ENCODE results near the gene VAV1.

The VAV1 gene

GRCh38 chr19:6737284-6737872 is 35.1 kb upstream of the VAV1 start, which contains the start of gene GPR108 (continued):
- TF ChIP-seq ZNF18 (tag by site-specific recombination; IDR thresholded peaks at IDR 0.05) (no peak), MEIS1 (CRISPR knock-in tag; IDR thresholded peaks at IDR 0.05; ENCODE audit: borderline replicate concordance) (no peak), REST (tag by site-specific recombination; IDR thresholded peaks at IDR 0.05) (0 out of 2 replicates have a peak, but pooled peaks have one; percentile 35), PBX3 (CRISPR knock-in tag; IDR thresholded peaks at IDR 0.05) (peak; percentile 95), ZBTB8A (tag by site-specific recombination; IDR thresholded peaks at IDR 0.05) (0 out of 2 replicates have a peak, but pooled peaks have one; percentile 34), KLF8 (tag by site-specific recombination; IDR thresholded peaks at IDR 0.05) (peak; percentile 89), ZSCAN16 (tag by site-specific recombination; IDR thresholded peaks at IDR 0.05) (no peak), ZNF548 (tag by site-specific recombination; IDR thresholded peaks at IDR 0.05) (no peak), ZNF843 (tag by site-specific recombination; IDR thresholded peaks at IDR 0.05) (peak; percentile 77), ZBTB6 (tag by site-specific recombination; IDR thresholded peaks at IDR 0.05) (no peak; the same call in 1 of the 2 replicates), OSR2 (tag by site-specific recombination; IDR thresholded peaks at IDR 0.05) (peak; percentile 73), FEZF1 (tag by site-specific recombination; IDR thresholded peaks at IDR 0.05) (peak; percentile 63), SP2 (tag by site-specific recombination; IDR thresholded peaks at IDR 0.05) (peak; percentile 100), ZNF16 (tag by site-specific recombination; IDR thresholded peaks at IDR 0.05; ENCODE audit: low read depth) (no peak), ZFP37 (tag by site-specific recombination; IDR thresholded peaks at IDR 0.05) (peak; percentile 60), ZSCAN18 (tag by site-specific recombination; IDR thresholded peaks at IDR 0.05) (no peak), ZBTB10 (tag by site-specific recombination; IDR thresholded peaks at IDR 0.05) (peak; percentile 97), YY2 (tag by site-specific recombination; IDR thresholded peaks at IDR 0.05) (peak; percentile 86), CTCF (tag by site-specific recombination; IDR thresholded peaks at IDR 0.05) (0 out of 2 replicates have a peak, but pooled peaks have one; percentile 6), ZNF292 (tag by site-specific recombination; IDR thresholded peaks at IDR 0.05; ENCODE audit: borderline replicate concordance, low read depth) (no peak), ZNF341 (tag by site-specific recombination; IDR thresholded peaks at IDR 0.05; ENCODE audit: low read depth) (peak; percentile 53), ZNF629 (tag by site-specific recombination; IDR thresholded peaks at IDR 0.05) (peak; percentile 69), ZFP69B (tag by site-specific recombination; IDR thresholded peaks at IDR 0.05) (peak; percentile 94), ZNF549 (tag by site-specific recombination; IDR thresholded peaks at IDR 0.05) (no peak), ZNF660 (tag by site-specific recombination; IDR thresholded peaks at IDR 0.05) (peak; percentile 80; the same call in 1 of the 2 replicates), ZNF133 (tag by site-specific recombination; IDR thresholded peaks at IDR 0.05) (no peak), ZNF561 (tag by site-specific recombination; IDR thresholded peaks at IDR 0.05; ENCODE audit: borderline replicate concordance) (peak; percentile 83; the same call in 1 of the 2 replicates)

All from HEK293 (cell line).